WTC11 (cell line): ENCODE measurements around the gene GTSE1.

ENCODE experiments used
- SP1 ChIP-seq: sonication (generic); formaldehyde crosslinking; conservative IDR thresholded peaks from 2 replicates; pipeline ENCODE4 v1.8.1; 2022; ENCODE audit warnings: missing genetic modification reagents
- ZNF317 ChIP-seq: sonication (generic); formaldehyde crosslinking; IDR thresholded peaks from 2 replicates; pipeline ENCODE4 v1.8.1; 2023; ENCODE audit warnings: low read depth, mild to moderate bottlenecking, moderate library complexity, missing genetic modification reagents, borderline replicate concordance
- TF ChIP-seq, protein P1 (sequence below): fragments of 200-600 bp; IDR thresholded peaks from 2 replicates; pipeline ENCODE4 v1.8.0; 2022; ENCODE audit warnings: antibody characterized with exemption

DNA sequence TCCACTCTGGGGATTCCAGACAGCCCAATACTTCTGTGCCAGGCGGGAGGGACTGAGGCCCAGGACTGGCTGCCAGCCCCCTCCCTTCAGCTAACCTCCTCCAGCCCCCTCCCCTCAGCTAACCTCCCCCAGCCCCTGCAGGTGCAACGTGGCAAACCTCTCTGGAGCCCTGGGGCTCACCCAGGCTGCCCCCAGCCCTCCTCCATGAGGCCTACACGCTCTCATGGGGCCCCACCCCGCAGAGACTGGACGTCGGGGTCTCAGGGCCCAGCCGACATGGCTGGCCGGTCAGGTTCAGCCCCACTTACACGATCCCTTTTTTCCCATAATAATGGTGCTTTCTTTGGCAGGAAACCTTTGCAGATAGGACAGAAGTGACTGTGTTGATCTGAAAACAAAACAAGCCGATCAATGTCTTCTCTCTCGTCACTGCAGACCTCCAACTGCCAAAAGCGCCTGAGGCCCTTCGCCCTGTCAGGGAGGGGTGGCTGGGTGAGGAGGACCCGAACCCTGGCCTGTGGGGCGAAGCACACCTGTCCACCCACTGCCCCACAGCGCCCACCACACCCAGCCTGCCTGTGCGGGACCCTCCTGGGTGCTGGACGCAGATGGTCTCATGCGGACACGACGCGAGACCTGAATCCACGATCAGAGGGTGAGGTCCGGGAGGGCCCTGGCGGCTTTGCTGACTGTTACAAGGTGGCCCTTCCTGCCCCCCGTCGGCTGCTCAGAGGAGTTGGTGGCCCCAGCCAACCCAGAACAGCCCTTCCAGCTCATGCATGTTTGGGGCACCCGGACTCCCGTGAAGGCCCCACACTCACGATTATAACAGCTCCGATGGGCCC is 72.4 kb downstream of the GTSE1 start:
- TF ChIP-seq SP1 (CRISPR knock-in tag) (no peak), ZNF317 (CRISPR knock-in tag) (no peak)
- TF ChIP-seq, protein P1, sequence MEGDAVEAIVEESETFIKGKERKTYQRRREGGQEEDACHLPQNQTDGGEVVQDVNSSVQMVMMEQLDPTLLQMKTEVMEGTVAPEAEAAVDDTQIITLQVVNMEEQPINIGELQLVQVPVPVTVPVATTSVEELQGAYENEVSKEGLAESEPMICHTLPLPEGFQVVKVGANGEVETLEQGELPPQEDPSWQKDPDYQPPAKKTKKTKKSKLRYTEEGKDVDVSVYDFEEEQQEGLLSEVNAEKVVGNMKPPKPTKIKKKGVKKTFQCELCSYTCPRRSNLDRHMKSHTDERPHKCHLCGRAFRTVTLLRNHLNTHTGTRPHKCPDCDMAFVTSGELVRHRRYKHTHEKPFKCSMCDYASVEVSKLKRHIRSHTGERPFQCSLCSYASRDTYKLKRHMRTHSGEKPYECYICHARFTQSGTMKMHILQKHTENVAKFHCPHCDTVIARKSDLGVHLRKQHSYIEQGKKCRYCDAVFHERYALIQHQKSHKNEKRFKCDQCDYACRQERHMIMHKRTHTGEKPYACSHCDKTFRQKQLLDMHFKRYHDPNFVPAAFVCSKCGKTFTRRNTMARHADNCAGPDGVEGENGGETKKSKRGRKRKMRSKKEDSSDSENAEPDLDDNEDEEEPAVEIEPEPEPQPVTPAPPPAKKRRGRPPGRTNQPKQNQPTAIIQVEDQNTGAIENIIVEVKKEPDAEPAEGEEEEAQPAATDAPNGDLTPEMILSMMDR, result no peak
